Mucosa of rectum (tissue), 2 donors: ENCODE data around the gene CAMTA1.

Experiments used
- H3K27ac ChIP-seq, 2 donors: one replicate each; pipeline ENCODE4 v1.7.0; 2013; ENCODE audit warnings: inconsistent platforms in 2 of 2, low read depth in 2 of 2, low read length in 2 of 2
- H3K27me3 ChIP-seq, 2 donors: one replicate each; pipeline ENCODE4 v1.7.0; 2013; ENCODE audit warnings: low read length in 2 of 2; ENCODE audit not compliant: control insufficient read depth in 2 of 2, insufficient read depth in 2 of 2
- H3K36me3 ChIP-seq, 2 donors: one replicate each; pipeline ENCODE4 v1.7.0; 2013; ENCODE audit warnings: low read length in 2 of 2; ENCODE audit not compliant: control insufficient read depth in 2 of 2, insufficient read depth in 2 of 2
- H3K4me1 ChIP-seq, 2 donors: one replicate each; pipeline ENCODE4 v1.7.0; 2013; ENCODE audit warnings: low read length in 2 of 2, mild to moderate bottlenecking in 1 of 2; ENCODE audit not compliant: control insufficient read depth in 2 of 2, insufficient read depth in 2 of 2
- H3K4me3 ChIP-seq, 2 donors: one replicate each; pipeline ENCODE4 v1.7.0; 2013; ENCODE audit warnings: low read length in 2 of 2
- H3K9ac ChIP-seq, 2 donors: one replicate each; pipeline ENCODE4 v1.7.0; 2013; ENCODE audit warnings: low read length in 2 of 2, low read depth in 1 of 2, mild to moderate bottlenecking in 1 of 2
- H3K9me3 ChIP-seq, 2 donors: one replicate each; pipeline ENCODE4 v1.7.0; 2013; ENCODE audit warnings: low read length in 2 of 2; ENCODE audit not compliant: control insufficient read depth in 2 of 2
- donor health status: healthy.
- donor health status: Normal muscosa, but diverticular disease.

The CAMTA1 gene

GRCh38 chr1:7298749-7299151 is 513.5 kb downstream of the CAMTA1 start:
- Histone ChIP-seq H3K4me3 (no peak overlapping the region), H3K9me3 (no peaks in the 10 kb centered on the region), H3K9ac (no peak overlapping the region), H3K4me1 (peaks cover 7 to 17% of the 10 kb centered on the region in 2 donors), H3K36me3 (no peaks in the 10 kb centered on the region), H3K27me3 (no peaks in the 10 kb centered on the region), H3K27ac (peak overlapping the region in 1 of 2 donors; percentile 69)

GRCh38 chr1:7299329-7299799 is 514.1 kb downstream of the CAMTA1 start:
- H3K36me3 ChIP-seq = no peaks in the 10 kb centered on the region
- no peaks in the 10 kb centered on the region for H3K9me3 ChIP-seq
- peak overlapping the region; percentile 66 to 69 for H3K27ac ChIP-seq
- peaks cover 7 to 17% of the 10 kb centered on the region in 2 donors for H3K4me1 ChIP-seq
- H3K9ac ChIP-seq = peak overlapping the region in 1 of 2 donors; percentile 30
- no peak overlapping the region for H3K4me3 ChIP-seq
- H3K27me3 ChIP-seq = no peaks in the 10 kb centered on the region

- no peaks in the 10 kb centered on the region for H3K9me3 ChIP-seq
- H3K4me3 ChIP-seq = no peak overlapping the region
- peak overlapping the region in 1 of 2 donors; percentile 69 for H3K27ac ChIP-seq
- no peaks in the 10 kb centered on the region for H3K27me3 ChIP-seq
- no peaks in the 10 kb centered on the region for H3K36me3 ChIP-seq
- no peak overlapping the region for H3K9ac ChIP-seq
- peaks cover 7 to 17% of the 10 kb centered on the region in 2 donors for H3K4me1 ChIP-seq
Observed at GRCh38 chr1:7299994-7300393, 514.7 kb downstream of the CAMTA1 start.

GRCh38 chr1:7300893-7301663 is 515.8 kb downstream of the CAMTA1 start:
- Histone ChIP-seq H3K4me3 (no peak overlapping the region), H3K27ac (peak overlapping the region; percentile 14 to 56), H3K27me3 (no peaks in the 10 kb centered on the region), H3K4me1 (peaks cover 7 to 17% of the 10 kb centered on the region in 2 donors), H3K9ac (no peak overlapping the region), H3K36me3 (no peaks in the 10 kb centered on the region), H3K9me3 (no peaks in the 10 kb centered on the region)

- no peak overlapping the region for H3K4me3 ChIP-seq
- peaks cover 7 to 17% of the 10 kb centered on the region in 2 donors for H3K4me1 ChIP-seq
- no peak overlapping the region for H3K9ac ChIP-seq
- peak overlapping the region; percentile 14 to 56 for H3K27ac ChIP-seq
- no peaks in the 10 kb centered on the region for H3K9me3 ChIP-seq
- no peaks in the 10 kb centered on the region for H3K36me3 ChIP-seq
- H3K27me3 ChIP-seq = no peaks in the 10 kb centered on the region
Observed at GRCh38 chr1:7301664-7301981, 516.4 kb downstream of the CAMTA1 start.

GRCh38 chr1:7302126-7302525 is 516.9 kb downstream of the CAMTA1 start:
- Histone ChIP-seq H3K27ac (no peak overlapping the region), H3K9me3 (no peaks in the 10 kb centered on the region), H3K4me3 (no peak overlapping the region), H3K27me3 (no peaks in the 10 kb centered on the region), H3K9ac (no peak overlapping the region), H3K36me3 (no peaks in the 10 kb centered on the region), H3K4me1 (peaks cover 7 to 17% of the 10 kb centered on the region in 2 donors)

- no peaks in the 10 kb centered on the region for H3K36me3 ChIP-seq
- H3K9me3 ChIP-seq = no peaks in the 10 kb centered on the region
- H3K4me3 ChIP-seq = no peak overlapping the region
- no peak overlapping the region for H3K27ac ChIP-seq
- peaks cover 7 to 17% of the 10 kb centered on the region in 2 donors for H3K4me1 ChIP-seq
- no peak overlapping the region for H3K9ac ChIP-seq
- H3K27me3 ChIP-seq = no peaks in the 10 kb centered on the region
Observed at GRCh38 chr1:7302873-7303272, 517.6 kb downstream of the CAMTA1 start.

- Histone ChIP-seq H3K9ac (no peak overlapping the region), H3K4me3 (no peak overlapping the region), H3K4me1 (peaks cover 7 to 17% of the 10 kb centered on the region in 2 donors), H3K27ac (no peak overlapping the region), H3K36me3 (no peaks in the 10 kb centered on the region), H3K27me3 (no peaks in the 10 kb centered on the region), H3K9me3 (no peaks in the 10 kb centered on the region)
Observed at GRCh38 chr1:7303554-7304317, 518.5 kb downstream of the CAMTA1 start.

GRCh38 chr1:7313081-7313546 is 527.9 kb downstream of the CAMTA1 start:
- H3K27ac ChIP-seq = no peak overlapping the region
- peaks cover 0 to 2% of the 10 kb centered on the region in 2 donors for H3K4me1 ChIP-seq
- no peaks in the 10 kb centered on the region for H3K36me3 ChIP-seq
- H3K4me3 ChIP-seq = no peak overlapping the region
- no peak overlapping the region for H3K9ac ChIP-seq
- no peaks in the 10 kb centered on the region for H3K27me3 ChIP-seq
- no peaks in the 10 kb centered on the region for H3K9me3 ChIP-seq

- H3K27me3 ChIP-seq = no peaks in the 10 kb centered on the region
- no peak overlapping the region for H3K9ac ChIP-seq
- peaks cover 0 to 2% of the 10 kb centered on the region in 2 donors for H3K4me1 ChIP-seq
- H3K27ac ChIP-seq = no peak overlapping the region
- H3K4me3 ChIP-seq = no peak overlapping the region
- no peaks in the 10 kb centered on the region for H3K36me3 ChIP-seq
- no peaks in the 10 kb centered on the region for H3K9me3 ChIP-seq
Observed at GRCh38 chr1:7313826-7314225, 528.6 kb downstream of the CAMTA1 start.
